HL-60 (cell line): ENCODE results near the gene RABGAP1L.

Experiments used
- POLR2AphosphoS5 ChIP-seq: IDR thresholded peaks from 2 replicates; pipeline ENCODE4 v1.6.1; 2012; ENCODE audit warnings: low read depth
- TF ChIP-seq, protein P1 (sequence below): IDR thresholded peaks from one replicate; pipeline ENCODE4 v1.5.1; 2011; ENCODE audit warnings: low read length, control low read depth, inconsistent platforms; ENCODE audit not compliant: insufficient read depth

GRCh38 chr1:175035865-175036264 lies 876.5 kb downstream of the RABGAP1L start:
- TF ChIP-seq, protein P1, sequence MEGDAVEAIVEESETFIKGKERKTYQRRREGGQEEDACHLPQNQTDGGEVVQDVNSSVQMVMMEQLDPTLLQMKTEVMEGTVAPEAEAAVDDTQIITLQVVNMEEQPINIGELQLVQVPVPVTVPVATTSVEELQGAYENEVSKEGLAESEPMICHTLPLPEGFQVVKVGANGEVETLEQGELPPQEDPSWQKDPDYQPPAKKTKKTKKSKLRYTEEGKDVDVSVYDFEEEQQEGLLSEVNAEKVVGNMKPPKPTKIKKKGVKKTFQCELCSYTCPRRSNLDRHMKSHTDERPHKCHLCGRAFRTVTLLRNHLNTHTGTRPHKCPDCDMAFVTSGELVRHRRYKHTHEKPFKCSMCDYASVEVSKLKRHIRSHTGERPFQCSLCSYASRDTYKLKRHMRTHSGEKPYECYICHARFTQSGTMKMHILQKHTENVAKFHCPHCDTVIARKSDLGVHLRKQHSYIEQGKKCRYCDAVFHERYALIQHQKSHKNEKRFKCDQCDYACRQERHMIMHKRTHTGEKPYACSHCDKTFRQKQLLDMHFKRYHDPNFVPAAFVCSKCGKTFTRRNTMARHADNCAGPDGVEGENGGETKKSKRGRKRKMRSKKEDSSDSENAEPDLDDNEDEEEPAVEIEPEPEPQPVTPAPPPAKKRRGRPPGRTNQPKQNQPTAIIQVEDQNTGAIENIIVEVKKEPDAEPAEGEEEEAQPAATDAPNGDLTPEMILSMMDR, result no peak
- no peak for TF ChIP-seq POLR2AphosphoS5
